K562 (cell line): ENCODE results near the gene EWSR1. TPM values are rescaled to one million over a fixed set of nuclear protein-coding genes. Genes with fewer than 3 reads are reported as not detected.

Source experiments
- ADNP ChIP-seq: fragments of 200-800 bp; sonication (Bioruptor generic); IDR thresholded peaks from 2 replicates; pipeline ENCODE4 v1.6.1; 2016; ENCODE audit warnings: missing genetic modification characterization, missing compliant biosample characterization
- ARID1B ChIP-seq: fragments of 450-650 bp; IDR thresholded peaks from 2 replicates; pipeline ENCODE4 v1.6.1; 2016; ENCODE audit warnings: antibody characterized with exemption, mild to moderate bottlenecking, inconsistent platforms
- BCOR ChIP-seq: fragments of 450-650 bp; IDR thresholded peaks from 2 replicates; pipeline ENCODE4 v1.6.1; 2016
- CBFA2T2 ChIP-seq: fragments of 450-650 bp; conservative IDR thresholded peaks from 2 replicates; pipeline ENCODE4 v1.6.1; 2017; ENCODE audit warnings: mild to moderate bottlenecking
- CCAR2 ChIP-seq: fragments of 200-400 bp; formaldehyde crosslinking; IDR thresholded peaks from 2 replicates; pipeline ENCODE4 v1.6.1; 2017; ENCODE audit warnings: mild to moderate bottlenecking, low read depth, low read length
- CHCHD3 ChIP-seq: fragments of 250-450 bp; sonication (Bioruptor Pico); IDR thresholded peaks from 2 replicates; pipeline ENCODE4 v2.1.2; 2022; ENCODE audit warnings: mild to moderate bottlenecking
- ETS2 ChIP-seq: IDR thresholded peaks from 2 replicates; pipeline ENCODE4 v1.6.1; 2016; ENCODE audit warnings: borderline replicate concordance, missing genetic modification characterization, mild to moderate bottlenecking, moderate library complexity, missing compliant biosample characterization; ENCODE audit not compliant: poor library complexity, severe bottlenecking
- FOS ChIP-seq: IDR thresholded peaks from 3 replicates; pipeline ENCODE4 v1.6.1; 2011; ENCODE audit not compliant: insufficient read length; ENCODE audit errors: extremely low read depth
- FOXA3 ChIP-seq, 2 experiments: fragments of 450-650 bp in 1 of 2; sonication (generic) in 1 of 2; formaldehyde crosslinking; IDR thresholded peaks in 1 of 2; conservative IDR thresholded peaks in 1 of 2; 2 replicates each; pipeline versions ENCODE4 v1.4.0 to v1.8.0; 2020 to 2022; ENCODE audit warnings: mild to moderate bottlenecking in 2 of 2, missing genetic modification reagents in 1 of 2
- HNRNPK ChIP-seq: fragments of 200-400 bp; formaldehyde crosslinking; IDR thresholded peaks from one replicate; pipeline ENCODE4 v1.6.1; 2018; ENCODE audit warnings: mild to moderate bottlenecking, low read depth, low read length; ENCODE audit not compliant: poor library complexity, severe bottlenecking
- IRF2 ChIP-seq: sonication (generic); formaldehyde crosslinking; IDR thresholded peaks from 2 replicates; pipeline ENCODE4 v1.8.1; 2022; ENCODE audit warnings: mild to moderate bottlenecking, missing genetic modification reagents
- JUN ChIP-seq, 2 experiments: sonication (generic) in 1 of 2; formaldehyde crosslinking in 1 of 2; IDR thresholded peaks; 2 replicates each; pipeline versions ENCODE4 v1.6.1 to v1.8.0; 2012 to 2022; ENCODE audit warnings: borderline replicate concordance in 2 of 2, mild to moderate bottlenecking in 2 of 2, improper control_type of control experiment in 1 of 2, low read depth in 1 of 2, low read length in 1 of 2, missing genetic modification reagents in 1 of 2
- MBD2 ChIP-seq: sonication (generic); IDR thresholded peaks from 2 replicates; pipeline ENCODE4 v1.6.1; 2016; ENCODE audit warnings: low read depth, borderline replicate concordance
- MEIS2 ChIP-seq: fragments of 450-650 bp; IDR thresholded peaks from 2 replicates; pipeline ENCODE4 v1.6.1; 2014; ENCODE audit warnings: mild to moderate bottlenecking; ENCODE audit not compliant: partially characterized antibody
- NFE2L1 ChIP-seq: fragments of 450-650 bp; IDR thresholded peaks from 2 replicates; pipeline ENCODE4 v1.6.1; 2016; ENCODE audit warnings: missing genetic modification characterization, low read depth, mild to moderate bottlenecking, missing compliant biosample characterization, moderate library complexity, borderline replicate concordance
- POLR2A ChIP-seq: fragments of 450-650 bp; conservative IDR thresholded peaks from 2 replicates; pipeline ENCODE4 v1.6.1; 2016
- POLR3A ChIP-seq: IDR thresholded peaks from 2 replicates; pipeline ENCODE4 v1.6.1; 2011; ENCODE audit warnings: borderline replicate concordance, mild to moderate bottlenecking, moderate library complexity; ENCODE audit not compliant: insufficient read length, insufficient read depth; ENCODE audit errors: extremely low read depth
- SAFB ChIP-seq: fragments of 200-400 bp; formaldehyde crosslinking; IDR thresholded peaks from 2 replicates; pipeline ENCODE4 v1.6.1; 2017; ENCODE audit warnings: low read depth, low read length, borderline replicate concordance
- SAP30 ChIP-seq: fragments of 200-600 bp; sonication (generic); IDR thresholded peaks from 2 replicates; pipeline ENCODE4 v1.6.1; 2012; ENCODE audit warnings: borderline replicate concordance, low read depth, mild to moderate bottlenecking, moderate library complexity, low read length, control low read depth, inconsistent platforms; ENCODE audit not compliant: insufficient read depth, poor library complexity, severe bottlenecking
- SIRT6 ChIP-seq: IDR thresholded peaks from one replicate; pipeline ENCODE4 v1.6.1; 2012; ENCODE audit warnings: low read depth, mild to moderate bottlenecking, control low read depth, inconsistent platforms, low read length, moderate library complexity
- SLC30A9 ChIP-seq: fragments of 250-450 bp; sonication (Bioruptor Pico); IDR thresholded peaks from 2 replicates; pipeline ENCODE4 v1.8.0; 2022; ENCODE audit warnings: mild to moderate bottlenecking, moderate library complexity
- SREBF1 ChIP-seq: fragments of 150-350 bp; IDR thresholded peaks from 2 replicates; pipeline ENCODE4 v1.6.1; 2014; ENCODE audit warnings: antibody characterized with exemption, low read depth, low read length, borderline replicate concordance
- TGIF2 ChIP-seq: sonication (generic); formaldehyde crosslinking; IDR thresholded peaks from 2 replicates; pipeline ENCODE4 v1.8.1; 2022; ENCODE audit warnings: mild to moderate bottlenecking, missing genetic modification reagents, moderate library complexity
- ZNF551 ChIP-seq: fragments of 250-450 bp; sonication (Bioruptor Pico); IDR thresholded peaks from 2 replicates; pipeline ENCODE4 v1.5.0; 2021; ENCODE audit warnings: mild to moderate bottlenecking, moderate library complexity
- ZNF75A ChIP-seq: fragments of 450-650 bp; formaldehyde crosslinking; IDR thresholded peaks from 2 replicates; pipeline ENCODE4 v1.4.0; 2020; ENCODE audit warnings: mild to moderate bottlenecking
- polyA plus RNA-seq, 8 experiments: library from polyadenylated mRNA; depleted of rRNA in 4 of 8; stranded (reverse) in 5 of 8; unstranded in 3 of 8; fragments of >200 nt; fragmentation: Nextera tagmentation in 2 of 8; fragmentation: Illumina TruSeq in 1 of 8; extraction: Ambion mirVana in 2 of 8; extraction: Trizol in 1 of 8; gene quantifications; 2 replicates each; pipeline versions ENCODE4 v1.2.1 to v1.2.3, GENCODE V29; 2011 to 2014; ENCODE audit warnings: inconsistent platforms in 1 of 8, missing spikeins in 1 of 8
- total RNA-seq, 7 experiments: library from RNA; depleted of rRNA in 6 of 7; stranded (reverse); fragments of >200 nt in 6 of 7; fragmentation: Illumina TruSeq in 2 of 7; extraction: Trizol in 2 of 7; gene quantifications; 2 replicates each; pipeline versions ENCODE4 v1.2.1 to v1.2.3, GENCODE V29; 2011 to 2021; ENCODE audit warnings: low replicate concordance in 1 of 7
- TF ChIP-seq, protein P1 (sequence below), 2 experiments: fragments of 450-650 bp; IDR thresholded peaks; 2 replicates each; pipeline ENCODE4 v1.6.1; 2018; ENCODE audit warnings: mild to moderate bottlenecking in 2 of 2, low read depth in 1 of 2; ENCODE audit not compliant: partially characterized antibody in 2 of 2

Gene EWSR1
- total and polyA plus RNA-seq, 9 of the 15 experiments (the other 6 are each of a cell fraction or from before 2014, with no cell fraction given) = 83.3 to 450 (median 239) TPM

- TF ChIP-seq, protein P1, sequence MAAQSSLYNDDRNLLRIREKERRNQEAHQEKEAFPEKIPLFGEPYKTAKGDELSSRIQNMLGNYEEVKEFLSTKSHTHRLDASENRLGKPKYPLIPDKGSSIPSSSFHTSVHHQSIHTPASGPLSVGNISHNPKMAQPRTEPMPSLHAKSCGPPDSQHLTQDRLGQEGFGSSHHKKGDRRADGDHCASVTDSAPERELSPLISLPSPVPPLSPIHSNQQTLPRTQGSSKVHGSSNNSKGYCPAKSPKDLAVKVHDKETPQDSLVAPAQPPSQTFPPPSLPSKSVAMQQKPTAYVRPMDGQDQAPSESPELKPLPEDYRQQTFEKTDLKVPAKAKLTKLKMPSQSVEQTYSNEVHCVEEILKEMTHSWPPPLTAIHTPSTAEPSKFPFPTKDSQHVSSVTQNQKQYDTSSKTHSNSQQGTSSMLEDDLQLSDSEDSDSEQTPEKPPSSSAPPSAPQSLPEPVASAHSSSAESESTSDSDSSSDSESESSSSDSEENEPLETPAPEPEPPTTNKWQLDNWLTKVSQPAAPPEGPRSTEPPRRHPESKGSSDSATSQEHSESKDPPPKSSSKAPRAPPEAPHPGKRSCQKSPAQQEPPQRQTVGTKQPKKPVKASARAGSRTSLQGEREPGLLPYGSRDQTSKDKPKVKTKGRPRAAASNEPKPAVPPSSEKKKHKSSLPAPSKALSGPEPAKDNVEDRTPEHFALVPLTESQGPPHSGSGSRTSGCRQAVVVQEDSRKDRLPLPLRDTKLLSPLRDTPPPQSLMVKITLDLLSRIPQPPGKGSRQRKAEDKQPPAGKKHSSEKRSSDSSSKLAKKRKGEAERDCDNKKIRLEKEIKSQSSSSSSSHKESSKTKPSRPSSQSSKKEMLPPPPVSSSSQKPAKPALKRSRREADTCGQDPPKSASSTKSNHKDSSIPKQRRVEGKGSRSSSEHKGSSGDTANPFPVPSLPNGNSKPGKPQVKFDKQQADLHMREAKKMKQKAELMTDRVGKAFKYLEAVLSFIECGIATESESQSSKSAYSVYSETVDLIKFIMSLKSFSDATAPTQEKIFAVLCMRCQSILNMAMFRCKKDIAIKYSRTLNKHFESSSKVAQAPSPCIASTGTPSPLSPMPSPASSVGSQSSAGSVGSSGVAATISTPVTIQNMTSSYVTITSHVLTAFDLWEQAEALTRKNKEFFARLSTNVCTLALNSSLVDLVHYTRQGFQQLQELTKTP (IDR thresholded peaks at IDR 0.05; ENCODE audit: low read depth in 1 of 2, partially characterized antibody in 2 of 2) = peak in 1 of 2 experiments; percentile 46
- TF ChIP-seq SLC30A9 (CRISPR knock-in tag) (no peak), SAP30 (no peak), SAFB (peak; percentile 71; the same call in 1 of the 2 replicates), MBD2 (peak; percentile 95), NFE2L1 (tag) (no peak), FOS (no peak), ZNF551 (no peak), POLR2A (peak; percentile 90), CCAR2 (no peak), JUN (IDR thresholded peaks at IDR 0.05; ENCODE audit: borderline replicate concordance, low read depth, low read length) (no peak), JUN (CRISPR knock-in tag; IDR thresholded peaks at IDR 0.05; ENCODE audit: borderline replicate concordance) (0 out of 2 replicates have a peak, but pooled peaks have one; percentile 43), ARID1B (peak; percentile 61), SIRT6 (no peak), CHCHD3 (no peak), MEIS2 (peak; percentile 44), HNRNPK (no peak), POLR3A (no peak), TGIF2 (CRISPR knock-in tag) (no peak), IRF2 (CRISPR knock-in tag) (no peak), ETS2 (tag) (no peak), CBFA2T2 (no peak), ZNF75A (CRISPR knock-in tag) (no peak), BCOR (no peak), SREBF1 (0 out of 2 replicates have a peak, but pooled peaks have one; percentile 17), FOXA3 (CRISPR knock-in tag; conservative IDR thresholded peaks at IDR 0.05 in 1 of 2, IDR thresholded peaks at IDR 0.05 in 1 of 2) (peak in 1 of 2 experiments; percentile 62; a peak in 1 of 4 replicates), ADNP (tag) (no peak)
Measured at GRCh38 chr22:29267858-29268510, at the start of gene EWSR1, which contains the start of gene RHBDD3 (continued).
